Measurements from ENCODE around the gene EIF4G3.

EIF4G3 gene

DNA sequence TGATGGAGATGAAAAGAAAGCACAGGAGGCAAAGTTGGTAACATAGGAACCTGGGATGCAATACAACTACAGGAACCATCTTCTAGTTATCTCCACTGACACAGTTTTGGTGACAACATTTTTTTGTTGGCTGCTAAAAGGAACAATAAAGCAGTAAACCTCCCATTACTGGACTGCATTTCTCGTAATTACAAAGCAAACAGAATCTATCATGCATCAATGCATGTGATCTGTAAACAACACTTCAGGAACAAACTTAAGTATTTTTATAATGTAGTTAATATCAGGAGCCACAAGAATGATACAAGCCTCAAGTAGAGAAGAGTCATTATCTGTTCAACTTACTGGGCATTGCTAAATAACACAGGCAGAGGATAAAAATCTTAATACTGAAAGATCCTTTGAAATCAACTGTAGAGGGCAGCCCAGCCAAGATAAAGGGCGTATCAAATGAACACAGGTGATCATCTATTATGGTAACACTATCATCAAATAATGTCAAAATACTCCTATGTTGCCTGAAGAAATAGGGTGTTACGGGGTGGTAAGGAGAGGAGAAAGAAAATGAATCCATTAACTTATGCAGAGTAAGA lies 193.3 kb downstream of the EIF4G3 start:
- no peak for DNase-seq

DNA sequence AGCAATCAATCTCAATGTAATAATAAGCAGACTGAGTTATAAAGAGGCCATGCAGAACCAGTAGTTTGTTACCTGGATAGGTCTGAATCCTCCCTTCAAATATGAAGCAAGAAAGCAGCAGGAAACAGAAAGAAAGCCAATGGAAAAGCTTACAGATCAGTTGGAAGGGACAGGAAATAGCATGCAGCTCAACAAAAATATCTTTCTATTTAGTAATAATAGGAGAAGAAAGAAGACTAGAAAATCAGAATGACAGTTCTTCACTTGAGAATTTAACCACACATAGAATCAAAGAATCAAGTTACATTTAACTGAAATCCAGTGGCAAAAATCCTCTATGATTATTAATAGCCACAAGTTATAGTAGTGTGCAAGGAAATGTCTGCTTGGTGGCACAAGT lies 194.4 kb downstream of the EIF4G3 start:
- DNase-seq, result no peak

DNA sequence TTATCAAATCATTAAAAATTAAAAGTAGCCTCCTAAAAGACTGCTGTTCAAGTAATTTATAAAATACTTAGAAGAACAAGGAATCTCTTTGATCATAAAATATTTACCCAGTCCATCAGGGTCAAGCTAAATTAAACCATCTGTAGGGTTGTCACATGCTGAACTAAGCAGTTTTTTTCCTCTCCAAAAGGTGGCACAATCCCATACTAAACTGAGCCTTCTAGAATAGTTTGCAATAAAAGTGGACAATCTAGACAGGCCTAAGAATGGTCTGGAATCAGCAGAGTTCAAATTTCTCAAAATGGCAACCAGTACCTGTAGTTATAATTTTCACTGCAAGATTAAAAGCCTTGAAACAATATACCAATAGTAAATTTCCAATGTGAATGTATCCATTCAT lies 194.8 kb downstream of the EIF4G3 start:
- no peak for DNase-seq

DNA sequence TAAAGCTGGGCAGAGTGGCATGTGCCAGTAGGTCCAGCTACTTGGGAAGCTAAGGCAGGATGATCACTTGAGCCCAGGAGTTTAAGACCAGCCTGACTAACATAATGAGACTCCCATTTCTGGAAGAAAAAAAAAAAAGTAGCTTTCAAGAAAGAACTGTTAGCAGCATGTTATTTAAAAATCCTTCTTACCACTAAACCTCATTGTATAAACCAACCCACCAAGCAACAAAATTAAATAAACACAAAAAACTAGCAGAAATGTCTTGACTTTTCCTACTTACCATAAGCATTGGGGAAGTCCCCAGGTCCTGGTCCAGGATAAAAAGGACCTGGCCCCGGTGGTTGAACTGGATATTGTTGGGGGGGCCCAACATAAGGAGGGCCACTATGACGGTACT lies 196.6 kb downstream of the EIF4G3 start:
- no peak for DNase-seq

DNA sequence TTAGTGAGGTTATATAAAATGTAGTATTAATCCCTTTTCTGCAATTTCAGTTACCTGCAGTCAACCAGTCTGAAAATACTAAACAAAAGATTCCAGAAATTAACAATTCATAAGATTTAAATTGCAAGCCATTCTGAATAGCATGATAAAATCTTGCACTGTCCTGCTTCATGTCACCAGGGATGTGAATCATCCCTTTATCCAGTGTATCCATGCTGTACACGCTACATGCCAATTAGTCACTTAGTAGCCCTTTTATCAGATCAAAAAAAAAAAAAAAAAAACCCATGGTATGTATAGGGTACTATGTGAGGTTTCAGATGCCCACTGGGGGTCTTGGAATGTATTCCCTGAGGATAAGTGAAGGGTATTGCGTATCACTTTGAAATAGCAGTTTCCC lies 198.3 kb downstream of the EIF4G3 start:
- DNase-seq, result no peak

DNA sequence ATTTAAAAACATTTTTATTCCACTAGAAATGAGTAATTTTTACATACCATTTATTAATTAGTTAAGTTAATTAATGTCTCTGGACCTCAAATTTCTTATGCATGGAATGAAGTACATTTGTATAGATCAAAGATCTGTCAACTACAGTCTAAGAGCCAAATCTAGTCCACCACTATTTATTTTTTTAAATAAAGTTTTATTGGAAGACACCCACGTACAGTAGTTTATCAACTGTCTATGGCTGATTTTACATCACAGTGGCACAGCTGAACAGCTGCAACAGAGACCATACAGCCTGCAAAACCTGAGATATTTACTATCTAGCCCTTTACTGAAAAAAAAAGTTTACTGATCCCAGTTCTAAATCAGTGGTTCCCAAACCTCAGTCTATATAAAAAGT lies 201.0 kb downstream of the EIF4G3 start:
- no peak for DNase-seq

DNA sequence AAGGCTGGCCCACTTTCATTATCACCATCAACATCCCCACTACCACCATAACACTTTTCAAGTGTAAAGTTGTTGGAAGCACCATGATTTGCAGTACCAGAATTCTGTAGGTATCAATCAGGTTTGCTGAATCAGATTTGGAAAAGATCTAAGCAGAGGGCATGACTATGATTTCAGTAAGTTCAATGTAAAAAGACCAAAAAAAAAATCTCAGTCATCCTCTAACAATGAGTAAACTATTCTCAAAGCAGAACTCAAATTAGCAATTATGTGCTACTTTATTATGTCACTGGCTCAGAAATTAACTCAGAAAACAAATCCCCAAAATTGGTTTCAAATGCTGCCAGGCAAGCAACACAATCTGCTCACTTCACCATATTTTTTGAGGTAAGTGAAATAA lies 201.7 kb downstream of the EIF4G3 start:
- no peak for DNase-seq

DNA sequence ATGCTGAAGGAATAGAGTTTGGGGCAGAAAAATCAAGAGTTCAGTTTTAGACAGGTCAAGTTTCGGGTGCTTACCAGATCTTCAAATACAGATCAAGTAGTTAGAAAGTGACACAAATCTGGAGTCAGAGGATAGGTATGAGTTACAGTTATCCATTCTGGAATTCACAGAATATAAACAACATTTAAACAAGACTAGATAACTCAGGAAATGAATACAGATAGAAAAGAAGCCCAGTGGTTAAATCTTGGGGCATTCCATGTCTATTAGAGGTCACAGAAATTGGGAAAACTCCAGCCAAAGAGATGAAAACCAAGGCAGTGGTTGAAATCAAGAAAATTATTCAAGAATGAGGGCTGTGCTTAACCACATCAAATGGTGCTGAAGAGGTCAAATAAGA lies 202.6 kb downstream of the EIF4G3 start:
- no peak for DNase-seq

DNA sequence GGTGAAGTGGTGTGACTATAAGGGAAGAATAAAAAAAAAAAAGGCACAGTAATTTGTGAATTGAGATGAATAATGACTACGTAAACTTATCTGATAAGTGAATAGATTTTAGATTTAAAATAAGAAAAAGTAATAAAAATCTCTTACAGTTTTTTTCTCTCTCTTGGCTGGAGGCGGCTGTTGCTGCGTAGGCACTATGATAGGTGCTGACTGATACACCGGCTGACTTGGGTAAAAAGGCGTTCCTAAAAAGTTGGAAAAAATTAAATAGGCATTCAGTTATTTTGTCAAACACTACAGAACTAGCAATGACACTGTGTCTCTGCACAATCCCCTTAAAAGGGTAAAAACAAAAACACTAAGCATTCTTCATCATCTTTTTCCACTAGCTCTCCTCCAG lies 203.8 kb downstream of the EIF4G3 start:
- no peak for DNase-seq

DNA sequence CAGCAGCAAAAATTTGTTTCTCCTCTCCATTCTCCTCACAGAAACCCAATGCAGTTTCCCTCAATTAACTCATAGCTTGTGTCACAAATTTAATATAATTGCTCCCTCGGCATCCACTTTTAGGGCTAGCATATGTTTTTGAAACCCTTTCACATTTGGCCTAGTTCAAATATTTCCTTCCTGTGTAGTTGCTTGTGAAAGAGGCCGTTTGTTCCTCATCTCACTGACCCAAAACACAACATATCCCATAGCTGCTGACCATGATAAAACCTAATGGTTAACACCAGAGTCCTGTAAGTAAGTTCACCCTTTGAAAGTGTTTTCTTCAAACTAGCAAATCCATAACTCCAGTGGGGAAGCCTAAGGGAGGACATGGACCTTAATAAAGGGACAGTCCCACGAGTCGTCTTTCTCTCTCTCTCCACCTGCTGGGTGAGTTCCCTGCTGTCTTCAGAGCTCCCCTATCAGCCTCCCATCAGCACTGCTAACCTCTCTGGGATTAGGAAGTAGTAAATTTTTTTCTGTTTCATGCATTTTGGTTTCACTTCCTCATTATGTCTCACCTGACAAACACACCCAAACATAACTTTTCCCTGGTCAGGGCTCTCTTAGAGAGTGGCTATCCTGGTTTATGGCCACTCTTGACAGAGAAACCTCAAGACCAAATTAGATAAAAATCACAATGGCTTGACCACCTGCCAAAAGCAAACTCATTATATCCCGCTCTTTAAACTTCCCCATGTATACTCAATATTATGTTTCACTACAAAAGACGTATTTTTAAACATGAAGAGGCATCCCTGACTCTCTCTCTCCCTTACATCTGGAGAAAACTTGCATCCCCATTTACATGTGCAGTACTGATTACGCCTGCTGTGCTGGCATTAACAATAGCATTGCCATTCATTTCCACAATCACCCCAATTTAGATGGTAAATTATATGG lies 211.9 kb downstream of the EIF4G3 start:
- no peak for DNase-seq

DNA sequence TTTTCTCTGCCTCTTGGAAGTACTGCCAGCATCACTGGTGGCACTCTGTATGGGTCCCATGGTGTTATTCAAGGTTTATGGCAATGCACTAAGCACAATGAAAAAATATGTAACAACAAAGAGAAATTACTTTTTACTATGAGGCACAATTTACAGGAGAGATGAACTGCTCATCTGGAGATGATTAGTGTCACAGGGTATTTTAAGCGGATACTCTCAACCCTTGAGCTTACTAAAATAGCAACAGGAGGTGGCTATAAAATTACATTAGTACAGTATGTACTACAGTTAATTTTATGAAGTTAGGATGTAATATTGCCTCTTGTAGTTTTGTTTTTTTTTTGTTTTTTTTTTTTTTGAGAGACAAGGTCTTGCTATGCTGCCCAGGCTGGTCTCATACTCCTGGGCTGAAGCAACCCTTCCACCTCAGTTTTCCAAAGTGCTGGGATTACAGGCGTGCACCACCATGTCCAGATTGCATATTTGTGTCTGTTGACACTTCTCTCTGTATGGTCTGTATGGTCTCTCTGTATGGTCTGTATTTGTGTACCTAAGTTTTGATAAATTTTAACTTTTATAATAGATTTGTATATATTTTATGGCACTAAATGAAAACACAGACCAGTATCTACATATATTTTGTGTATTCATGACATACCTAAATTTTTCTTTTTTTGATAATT lies 214.0 kb downstream of the EIF4G3 start:
- DNase-seq, result no peak

DNA sequence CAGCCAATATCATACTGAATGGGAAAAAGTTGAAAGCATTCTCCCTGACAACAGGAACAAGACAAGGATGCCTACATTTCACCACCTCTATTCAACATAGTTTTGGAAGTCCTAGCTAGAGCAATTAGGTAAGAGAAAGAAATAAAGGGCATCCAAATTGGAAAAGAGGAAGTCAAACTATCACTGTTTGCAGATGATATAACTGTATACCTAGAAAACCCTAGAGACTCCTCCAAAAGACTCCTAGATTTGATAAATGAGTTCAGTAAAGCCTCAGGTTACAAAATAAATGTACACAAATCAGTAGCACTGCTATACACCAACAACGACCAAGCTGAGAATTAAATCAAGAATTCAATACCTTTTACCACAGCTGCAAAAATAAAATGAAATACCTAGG lies 218.3 kb downstream of the EIF4G3 start:
- DNase-seq, result no peak

DNA sequence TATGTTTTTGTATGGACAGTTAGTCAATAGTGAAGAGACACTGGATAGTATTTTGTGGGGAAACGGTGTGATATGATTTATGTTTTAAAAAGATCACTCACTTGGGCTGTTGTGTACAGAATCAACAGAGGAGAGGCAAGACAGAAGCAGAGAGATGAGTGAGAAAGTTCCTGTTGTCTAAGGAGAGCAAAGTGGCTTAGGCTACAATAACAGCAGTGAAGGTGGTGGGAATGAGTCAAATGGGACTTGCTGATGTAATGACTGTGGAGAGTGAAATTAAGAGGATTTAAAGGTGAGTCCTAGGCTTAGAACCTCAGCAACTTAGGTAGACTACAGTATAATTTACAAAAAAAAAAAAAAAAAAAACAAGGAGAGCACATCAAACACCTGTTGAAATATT lies 220.4 kb downstream of the EIF4G3 start:
- DNase-seq, result no peak

DNA sequence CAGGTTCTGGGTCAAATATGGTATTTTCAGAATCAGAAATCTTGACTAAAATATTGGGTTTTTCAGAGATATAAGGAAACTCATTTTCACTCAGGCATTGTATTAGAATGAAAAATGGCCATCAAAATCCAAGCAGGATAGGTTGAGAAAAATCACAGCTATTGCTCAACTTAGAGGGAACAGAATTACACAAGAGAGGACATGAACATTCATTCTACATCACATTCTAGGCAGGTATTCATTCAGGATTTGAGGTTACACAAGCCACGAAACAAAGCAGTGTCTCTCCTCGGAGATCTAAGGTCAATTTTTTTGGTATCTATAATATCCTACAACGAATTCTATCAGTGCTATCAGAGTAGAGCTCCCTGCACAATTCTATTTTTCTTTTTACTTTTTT lies 226.0 kb downstream of the EIF4G3 start:
- DNase-seq, result no peak

DNA sequence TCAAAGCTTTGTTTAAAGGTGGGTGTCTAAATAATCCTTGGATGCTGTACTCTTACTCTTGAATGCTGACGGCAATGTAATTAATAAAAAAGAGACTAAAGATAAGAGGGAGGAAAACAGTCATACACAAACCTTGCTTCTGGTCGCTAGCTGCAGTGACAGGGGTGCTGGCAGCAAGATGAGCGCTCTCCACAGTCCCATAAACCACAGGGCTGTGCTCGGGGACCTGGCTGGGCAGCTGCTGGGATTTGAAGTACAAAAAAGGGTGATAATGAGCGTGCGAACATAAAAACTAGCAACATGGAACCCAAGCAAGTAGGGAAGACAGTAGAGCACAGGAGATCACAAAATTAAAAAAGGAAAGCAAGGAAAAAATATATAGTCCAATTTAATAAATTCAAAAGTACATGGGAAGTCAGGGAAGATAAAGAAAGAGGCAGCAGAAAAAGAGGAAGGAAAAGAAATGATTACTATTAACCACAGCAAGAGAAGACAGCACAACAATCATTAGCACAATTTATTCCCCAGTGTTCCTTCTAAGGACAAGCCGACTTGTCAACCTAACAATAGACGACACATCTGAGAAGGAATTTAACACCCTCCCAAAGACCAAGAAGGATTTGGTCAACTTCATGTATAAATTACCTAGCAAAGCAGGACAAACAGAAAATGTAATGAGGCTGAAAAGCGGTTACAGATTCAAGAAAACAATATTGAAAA lies 226.7 kb downstream of the EIF4G3 start:
- DNase-seq, result no peak

DNA sequence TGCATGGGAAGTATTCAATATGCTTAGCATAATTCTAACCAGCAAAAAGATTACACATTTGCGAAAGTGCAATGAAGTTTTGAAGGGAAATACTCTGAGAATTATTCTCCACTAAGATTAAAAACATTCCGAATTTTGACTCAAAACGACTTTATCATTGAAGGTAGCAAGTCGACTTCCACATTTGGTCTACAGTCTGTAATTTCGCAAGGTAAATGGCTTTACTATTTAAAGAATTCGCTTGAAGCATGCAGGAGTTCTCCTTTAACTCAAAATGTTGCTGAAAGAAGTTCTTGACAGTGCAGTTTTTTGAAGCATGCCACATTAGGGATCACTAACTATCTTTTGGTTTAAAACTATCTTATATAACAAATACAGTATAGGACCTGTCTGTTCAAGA lies 228.6 kb downstream of the EIF4G3 start:
- no peak for DNase-seq

DNA sequence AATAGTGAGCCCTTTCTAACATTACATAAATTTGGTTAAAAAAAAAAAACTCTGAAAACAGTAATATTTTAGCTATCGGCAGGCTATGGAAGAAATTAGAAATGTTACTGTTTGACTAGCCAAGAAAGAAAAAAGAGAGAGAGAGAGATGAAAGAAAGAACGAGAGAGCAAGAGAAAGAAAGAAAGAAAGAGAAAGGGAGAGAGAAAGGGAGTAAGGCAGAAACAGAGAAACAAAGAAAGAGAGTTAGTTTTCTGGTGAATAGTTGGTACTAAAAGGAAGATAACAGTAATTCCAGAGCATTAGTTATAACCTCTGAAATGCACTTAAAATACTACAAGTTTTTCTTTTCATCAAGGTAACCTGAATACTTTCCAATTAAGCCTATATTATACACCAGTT lies 229.3 kb downstream of the EIF4G3 start:
- no peak for DNase-seq

DNA sequence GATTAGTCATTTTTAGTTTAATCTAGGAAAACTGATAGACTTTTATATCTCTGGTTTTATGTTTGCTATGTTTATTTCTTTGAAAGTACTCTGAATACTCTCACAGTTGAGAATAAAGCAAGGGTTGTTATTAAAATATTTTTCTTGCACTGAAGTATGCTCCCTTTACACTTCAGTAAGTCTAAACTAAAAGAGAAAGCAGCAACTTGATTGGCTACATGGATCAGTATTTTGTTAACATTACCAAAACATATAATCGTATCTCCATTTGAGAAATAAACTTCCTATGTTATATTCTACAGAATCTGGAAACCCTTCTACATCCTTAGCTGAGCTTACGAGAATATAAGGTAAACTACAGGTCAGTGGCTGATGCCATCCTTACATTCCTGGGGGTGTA lies 240.1 kb downstream of the EIF4G3 start:
- no peak for DNase-seq

DNA sequence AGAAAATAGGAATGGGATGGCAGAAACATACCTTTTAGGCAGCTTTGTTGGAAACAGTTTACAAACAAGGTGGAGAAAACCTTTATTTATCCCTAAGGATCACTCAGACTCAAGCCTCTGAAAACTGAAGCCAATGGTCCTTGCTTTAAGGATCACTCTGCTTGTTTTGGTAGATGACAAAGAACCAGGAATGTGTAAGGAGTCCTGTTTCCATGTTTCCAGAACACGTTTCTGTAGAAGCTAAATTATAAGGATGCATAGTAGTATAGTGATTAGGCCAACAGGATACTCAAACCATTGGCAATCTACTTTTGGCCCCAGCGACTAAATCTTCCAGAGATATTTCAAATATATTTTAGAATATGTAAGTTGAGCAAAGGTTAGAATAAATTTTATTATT lies 240.5 kb downstream of the EIF4G3 start:
- no peak for DNase-seq

DNA sequence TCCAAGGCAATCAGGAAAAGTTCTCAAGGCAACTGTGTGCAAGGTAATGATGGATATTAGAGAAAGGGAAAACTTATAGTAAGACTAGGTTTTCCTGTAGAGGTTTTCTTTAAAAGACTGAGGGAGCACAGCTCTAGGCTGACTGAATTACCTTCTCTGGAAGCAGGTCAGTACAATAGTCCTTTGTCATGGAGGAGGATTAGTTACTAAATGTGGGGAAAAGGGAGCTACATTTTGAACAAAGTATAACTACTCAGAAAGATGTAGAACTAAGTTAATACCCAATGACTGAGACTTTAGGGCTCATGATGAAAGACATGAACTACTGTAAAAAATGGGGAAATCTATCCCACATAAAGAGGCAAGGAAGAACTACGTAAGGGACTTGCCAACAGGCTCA lies 241.0 kb downstream of the EIF4G3 start:
- DNase-seq, result no peak

DNA sequence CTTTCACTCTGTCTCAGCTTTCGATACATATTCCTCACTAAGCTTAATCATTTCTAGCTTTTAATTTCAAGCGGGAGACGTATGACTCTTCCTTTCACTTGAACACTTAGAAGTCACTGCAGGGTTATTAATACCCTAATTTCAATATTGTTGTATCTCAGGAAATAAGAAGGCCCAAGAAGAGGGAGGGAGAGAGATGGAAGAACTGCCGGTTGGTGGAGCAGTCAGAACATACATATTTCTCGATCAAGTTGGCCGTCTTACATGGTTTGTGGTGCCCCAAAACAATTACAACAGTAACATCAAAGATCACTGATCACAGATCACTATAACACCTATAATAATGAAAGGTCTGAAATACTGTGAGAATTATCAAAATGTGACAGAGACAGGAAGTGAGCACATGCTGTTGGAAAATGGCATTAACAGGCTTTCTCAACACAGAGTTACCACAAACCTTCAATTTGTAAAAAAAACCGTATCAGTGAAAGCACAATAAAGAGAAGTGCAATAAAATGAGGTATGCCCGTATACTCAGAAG lies 244.2 kb downstream of the EIF4G3 start:
- no peak for DNase-seq

DNA sequence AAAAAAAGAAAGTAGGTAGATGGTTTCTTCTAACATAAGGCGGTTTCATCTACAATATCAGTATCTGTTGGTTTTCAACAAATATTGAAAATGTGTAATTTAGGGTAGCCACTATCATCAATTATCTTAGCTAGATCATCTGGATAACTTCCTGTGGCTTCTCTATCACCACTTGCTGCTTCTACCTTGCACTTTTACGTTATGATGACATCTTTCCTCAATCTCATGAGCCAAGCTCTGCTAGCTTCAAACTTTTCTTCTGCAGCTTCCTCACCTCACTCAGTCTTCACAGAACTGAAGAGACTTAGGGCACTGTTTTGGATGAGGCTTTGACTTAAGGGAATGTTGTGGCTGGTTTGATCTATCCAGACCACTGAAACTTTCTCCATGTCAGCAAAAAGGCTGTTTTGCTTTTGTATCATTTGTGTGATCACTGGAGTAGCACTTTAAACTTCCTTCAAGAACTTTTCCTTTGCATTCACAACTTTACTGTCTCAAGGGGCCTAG lies 244.7 kb downstream of the EIF4G3 start:
- DNase-seq, result no peak

DNA sequence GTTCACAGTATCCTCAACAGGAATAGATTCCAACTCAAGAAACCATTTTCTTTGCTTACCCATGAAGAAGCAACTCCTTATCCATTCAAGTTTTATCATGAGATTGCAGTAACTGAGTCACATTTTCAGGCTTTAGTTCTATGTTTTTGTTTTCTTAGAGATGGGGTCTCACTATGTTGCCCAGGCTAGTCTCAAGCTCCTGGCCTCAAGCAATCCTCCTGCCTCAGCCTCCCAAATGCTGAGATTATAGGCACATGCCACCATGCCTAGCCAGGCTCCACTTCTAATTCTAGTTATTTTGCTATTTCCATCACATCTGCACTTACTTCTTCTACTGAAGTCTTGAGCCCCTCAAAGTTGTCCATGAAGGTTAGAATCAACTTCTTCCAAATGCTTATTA lies 246.3 kb downstream of the EIF4G3 start:
- no peak for DNase-seq

Measured in activated CD4-positive, CD25-positive, alpha-beta regulatory T cell (primary cell).